ENCODE measurements around the gene PGA4. TPM values are rescaled to one million over a fixed set of nuclear protein-coding genes. Genes with fewer than 3 reads are reported as not detected.
"Not testable (repeated sequence)": the region's sequence is repeated elsewhere in the genome, so short reads cannot be mapped to it uniquely, and the experiment has no call there.

PGA4 gene
- total RNA-seq, 1 donor from 2014 or later: not detected

DNA sequence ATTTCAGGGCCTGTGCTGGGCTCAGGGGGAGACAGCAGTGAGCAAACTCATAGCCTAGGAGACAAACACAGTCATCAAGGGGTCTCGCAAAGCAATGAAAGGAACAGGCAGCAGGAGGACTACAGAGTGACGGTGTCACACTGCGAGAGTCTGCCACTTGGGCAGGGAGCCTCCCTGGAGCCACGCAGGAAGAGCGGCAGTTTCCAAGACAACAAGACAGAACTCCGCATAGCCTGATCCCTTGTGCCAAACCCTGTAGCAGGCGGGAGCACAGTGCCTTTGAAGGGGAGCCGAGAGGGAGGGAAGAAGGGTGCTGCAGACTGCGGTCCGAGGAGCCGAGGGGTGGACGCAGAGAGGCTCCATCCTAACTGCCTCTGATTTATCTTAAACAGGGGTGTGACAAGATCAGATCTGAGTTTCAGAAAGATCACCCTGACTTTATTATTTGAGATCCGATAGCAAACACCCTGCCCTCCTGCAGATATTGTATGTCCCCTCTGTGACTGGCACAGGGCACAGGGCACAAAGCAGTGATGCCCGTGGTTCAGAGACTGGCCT, 17.6 kb upstream of the PGA4 start:
- not testable (repeated sequence) for DNase-seq (ENCODE audit: low read depth in 2 of 2)

- DNase-seq (ENCODE audit: low read depth in 2 of 2): not testable (repeated sequence)
Observed at GRCh38 chr11:61207636-61208310, 14.4 kb upstream of the PGA4 start.

GRCh38 chr11:61210629-61211028, 11.5 kb upstream of the PGA4 start:
- DNase-seq (ENCODE audit: low read depth in 2 of 2): not testable (repeated sequence)

GRCh38 chr11:61211327-61211952, 10.7 kb upstream of the PGA4 start:
- DNase-seq (ENCODE audit: low read depth in 2 of 2): not testable (repeated sequence)

DNA sequence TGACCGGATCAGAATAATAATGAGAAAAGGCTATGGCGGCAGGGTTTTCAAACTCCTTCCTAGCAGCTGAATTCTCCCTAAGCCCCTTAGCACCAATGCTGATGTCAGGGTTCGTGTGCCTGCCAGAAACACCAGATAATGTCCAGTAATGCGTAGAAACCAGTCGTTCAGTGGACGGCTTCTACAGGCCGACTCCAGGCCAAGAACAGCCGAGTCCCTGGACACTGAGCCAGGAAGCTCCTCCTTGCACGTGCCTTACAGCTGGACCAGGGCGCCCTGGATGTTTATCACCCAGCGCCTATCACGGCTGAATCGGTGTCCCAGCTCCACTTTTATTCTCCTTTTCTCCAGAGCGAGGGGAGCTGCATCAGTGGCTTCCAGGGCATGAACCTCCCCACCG, 9.9 kb upstream of the PGA4 start:
- not testable (repeated sequence) for DNase-seq (ENCODE audit: low read depth in 2 of 2)

DNA sequence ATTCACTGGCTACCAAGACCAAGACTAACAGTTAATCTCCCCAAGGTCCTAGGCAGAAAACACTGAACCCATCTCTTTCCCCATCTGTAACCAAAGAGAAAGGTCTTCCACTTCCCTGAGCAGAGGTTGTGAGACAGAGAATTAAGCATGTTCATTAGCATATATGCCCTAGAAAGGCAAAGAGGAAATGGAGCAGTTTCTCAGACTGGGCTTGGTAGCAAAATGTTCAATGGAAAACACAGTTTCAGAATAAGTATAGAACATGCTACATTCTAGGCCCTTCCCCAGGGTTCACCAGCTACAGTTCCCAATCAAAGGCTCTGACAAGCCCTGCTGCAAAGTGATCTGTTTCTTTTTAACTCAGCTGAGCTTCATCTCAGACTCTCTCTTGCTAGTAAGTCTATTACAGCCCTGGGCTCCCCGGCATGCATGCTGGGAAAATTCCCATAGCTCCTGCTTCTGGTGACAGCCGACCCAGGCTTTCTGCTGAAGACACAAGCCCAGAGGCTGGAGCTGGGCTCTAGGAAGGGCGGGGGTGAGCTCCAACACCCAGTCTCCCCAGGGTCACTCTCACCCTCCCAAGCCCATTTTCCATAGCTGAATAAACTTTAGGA, 8.3 kb upstream of the PGA4 start:
- DNase-seq (ENCODE audit: low read depth in 2 of 2): not testable (repeated sequence)

DNA sequence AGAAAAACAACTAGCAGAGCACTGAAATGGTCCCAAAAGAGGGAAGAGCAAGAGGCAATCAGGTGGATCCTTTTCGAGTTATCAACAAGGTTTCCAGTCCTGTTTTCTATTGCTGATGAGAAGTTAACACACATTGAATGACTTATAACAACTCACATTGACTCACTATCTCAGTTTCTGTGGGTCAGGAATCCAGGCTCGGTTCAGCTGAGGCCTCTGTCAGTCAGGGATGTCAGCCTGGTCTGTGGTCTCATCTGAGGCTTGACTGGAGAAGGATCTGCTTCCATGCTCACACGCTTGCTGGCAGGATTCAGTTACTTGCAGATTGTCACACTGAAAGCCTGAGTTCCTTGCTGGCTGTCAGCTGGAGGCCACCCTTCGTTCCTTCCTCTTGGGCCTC, 3.8 kb upstream of the PGA4 start:
- not testable (repeated sequence) for DNase-seq (ENCODE audit: low read depth in 2 of 2)

DNA sequence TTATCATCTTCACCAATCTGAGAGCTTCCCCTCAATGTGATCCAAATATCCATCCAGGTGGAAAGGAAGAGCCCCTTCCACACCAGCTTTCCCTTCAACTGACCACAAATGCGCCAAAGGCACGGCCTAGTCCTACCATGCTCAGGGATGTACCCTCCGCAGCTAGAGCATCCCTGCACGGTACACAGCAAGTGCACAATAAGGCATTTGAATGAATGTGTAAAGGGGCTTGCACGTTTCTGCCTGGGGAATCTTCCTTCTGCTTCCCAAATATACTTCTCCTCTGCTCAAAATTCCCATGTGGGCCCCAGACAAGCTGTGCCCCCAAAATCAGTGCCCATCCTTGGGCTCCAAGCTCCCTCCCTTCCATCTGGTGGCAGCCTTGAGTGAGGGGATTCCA, 3.1 kb upstream of the PGA4 start:
- DNase-seq (ENCODE audit: low read depth in 2 of 2): not testable (repeated sequence)

GRCh38 chr11:61222692-61223091, 545 bp downstream of the PGA4 start:
- DNase-seq (ENCODE audit: low read depth in 2 of 2): not testable (repeated sequence)

GRCh38 chr11:61226457-61227137, 4.5 kb downstream of the PGA4 start:
- not testable (repeated sequence) for DNase-seq (ENCODE audit: low read depth in 2 of 2)

DNA sequence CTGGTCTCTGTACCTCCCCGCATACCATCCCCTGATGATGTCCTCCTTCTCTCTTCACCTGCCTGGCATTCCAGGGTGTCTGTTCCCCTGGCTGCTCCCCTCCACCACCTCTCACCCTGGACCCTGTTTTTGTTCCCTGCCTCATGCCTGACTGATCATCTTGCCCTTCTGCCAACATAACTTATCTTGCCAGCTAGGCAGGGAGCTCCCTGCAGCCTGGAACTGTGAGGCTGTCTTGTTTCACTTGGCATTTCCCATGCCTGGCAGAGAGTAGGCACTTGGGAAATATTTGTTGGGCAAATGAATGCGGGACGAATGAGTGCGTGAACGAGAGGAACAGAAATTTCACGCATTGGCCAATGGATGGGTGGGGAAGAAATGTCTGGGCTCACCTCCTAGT, 7.3 kb downstream of the PGA4 start:
- DNase-seq (ENCODE audit: low read depth in 2 of 2): not testable (repeated sequence)

- DNase-seq (ENCODE audit: low read depth in 2 of 2): not testable (repeated sequence)
Observed at GRCh38 chr11:61231033-61231432, 8.9 kb downstream of the PGA4 start.

DNA sequence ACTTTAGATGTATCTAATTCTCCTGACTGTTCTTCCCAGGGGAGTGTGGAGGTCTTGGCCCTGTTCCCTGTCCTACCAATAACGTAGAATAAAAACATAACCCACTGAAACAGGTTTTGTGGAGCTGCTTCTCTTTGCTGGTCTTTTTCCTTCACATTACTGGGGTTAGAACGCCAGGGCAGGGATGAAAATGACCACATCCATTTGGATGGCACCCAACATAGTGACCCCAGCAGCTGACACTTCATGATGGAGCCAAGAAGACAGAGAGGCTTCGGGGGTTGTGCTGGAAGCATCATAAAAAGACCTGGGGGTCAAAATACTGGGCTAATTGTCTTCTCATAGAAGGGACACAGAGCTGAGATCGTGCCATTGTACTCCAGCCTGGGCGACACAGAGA, 9.4 kb downstream of the PGA4 start:
- not testable (repeated sequence) for DNase-seq (ENCODE audit: low read depth in 2 of 2)

DNA sequence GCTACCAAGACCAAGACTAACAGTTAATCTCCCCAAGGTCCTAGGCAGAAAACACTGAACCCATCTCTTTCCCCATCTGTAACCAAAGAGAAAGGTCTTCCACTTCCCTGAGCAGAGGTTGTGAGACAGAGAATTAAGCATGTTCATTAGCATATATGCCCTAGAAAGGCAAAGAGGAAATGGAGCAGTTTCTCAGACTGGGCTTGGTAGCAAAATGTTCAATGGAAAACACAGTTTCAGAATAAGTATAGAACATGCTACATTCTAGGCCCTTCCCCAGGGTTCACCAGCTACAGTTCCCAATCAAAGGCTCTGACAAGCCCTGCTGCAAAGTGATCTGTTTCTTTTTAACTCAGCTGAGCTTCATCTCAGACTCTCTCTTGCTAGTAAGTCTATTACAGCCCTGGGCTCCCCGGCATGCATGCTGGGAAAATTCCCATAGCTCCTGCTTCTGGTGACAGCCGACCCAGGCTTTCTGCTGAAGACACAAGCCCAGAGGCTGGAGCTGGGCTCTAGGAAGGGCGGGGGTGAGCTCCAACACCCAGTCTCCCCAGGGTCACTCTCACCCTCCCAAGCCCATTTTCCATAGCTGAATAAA, 10.5 kb downstream of the PGA4 start:
- not testable (repeated sequence) for DNase-seq (ENCODE audit: low read depth in 2 of 2)

DNA sequence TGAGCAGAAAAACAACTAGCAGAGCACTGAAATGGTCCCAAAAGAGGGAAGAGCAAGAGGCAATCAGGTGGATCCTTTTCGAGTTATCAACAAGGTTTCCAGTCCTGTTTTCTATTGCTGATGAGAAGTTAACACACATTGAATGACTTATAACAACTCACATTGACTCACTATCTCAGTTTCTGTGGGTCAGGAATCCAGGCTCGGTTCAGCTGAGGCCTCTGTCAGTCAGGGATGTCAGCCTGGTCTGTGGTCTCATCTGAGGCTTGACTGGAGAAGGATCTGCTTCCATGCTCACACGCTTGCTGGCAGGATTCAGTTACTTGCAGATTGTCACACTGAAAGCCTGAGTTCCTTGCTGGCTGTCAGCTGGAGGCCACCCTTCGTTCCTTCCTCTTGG, 15.0 kb downstream of the PGA4 start:
- not testable (repeated sequence) for DNase-seq (ENCODE audit: low read depth in 2 of 2)

DNA sequence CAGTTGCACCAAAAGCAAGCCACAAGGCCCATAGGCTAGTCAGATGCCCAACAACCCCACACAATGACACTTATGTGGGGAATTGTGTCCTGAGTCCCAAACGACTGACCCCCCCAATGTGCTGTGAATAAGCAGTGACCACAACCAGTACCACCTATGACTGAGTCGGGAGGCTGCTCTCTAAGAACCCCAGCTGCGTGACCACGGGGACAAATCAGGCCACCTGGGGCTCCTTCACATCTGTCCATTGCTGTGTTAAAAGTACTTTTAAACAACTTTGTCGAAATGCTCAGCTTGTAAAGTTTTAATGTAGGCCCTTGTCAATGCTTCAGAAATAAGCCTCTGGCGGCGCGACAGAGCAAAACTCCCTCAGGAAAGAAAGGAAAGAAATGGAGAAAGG, 18.1 kb downstream of the PGA4 start:
- not testable (repeated sequence) for DNase-seq (ENCODE audit: low read depth in 2 of 2)

DNA sequence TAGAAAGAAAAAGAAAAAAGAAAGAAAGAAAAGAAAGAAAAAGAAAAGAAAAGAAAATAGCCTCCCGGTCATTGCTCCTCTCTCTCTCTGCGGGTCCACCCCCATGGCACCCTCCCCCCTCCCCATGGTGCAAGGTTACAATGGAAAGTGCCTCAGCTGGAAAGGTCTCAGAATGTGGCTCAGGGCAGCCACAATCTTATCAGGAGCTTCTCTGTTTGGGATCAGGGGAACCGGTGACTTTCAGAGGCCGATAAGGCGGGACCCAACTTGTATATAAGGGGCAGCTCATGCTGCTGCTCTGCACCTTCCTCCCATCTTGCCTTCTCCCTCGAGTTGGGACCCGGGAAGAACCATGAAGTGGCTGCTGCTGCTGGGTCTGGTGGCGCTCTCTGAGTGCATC, 18.7 kb downstream of the PGA4 start, which contains the start of gene PGA5:
PGA5 (plus strand) TSS at position 301 of the 400 bp plus-strand sequence; CDS start at position 353, 52 bp downstream.
- not testable (repeated sequence) for DNase-seq (ENCODE audit: low read depth in 2 of 2)

GRCh38 chr11:61241526-61241925, 19.4 kb downstream of the PGA4 start:
- not testable (repeated sequence) for DNase-seq (ENCODE audit: low read depth in 2 of 2)

GRCh38 chr11:61245284-61245964, 23.3 kb downstream of the PGA4 start:
- DNase-seq (ENCODE audit: low read depth in 2 of 2): not testable (repeated sequence)

DNA sequence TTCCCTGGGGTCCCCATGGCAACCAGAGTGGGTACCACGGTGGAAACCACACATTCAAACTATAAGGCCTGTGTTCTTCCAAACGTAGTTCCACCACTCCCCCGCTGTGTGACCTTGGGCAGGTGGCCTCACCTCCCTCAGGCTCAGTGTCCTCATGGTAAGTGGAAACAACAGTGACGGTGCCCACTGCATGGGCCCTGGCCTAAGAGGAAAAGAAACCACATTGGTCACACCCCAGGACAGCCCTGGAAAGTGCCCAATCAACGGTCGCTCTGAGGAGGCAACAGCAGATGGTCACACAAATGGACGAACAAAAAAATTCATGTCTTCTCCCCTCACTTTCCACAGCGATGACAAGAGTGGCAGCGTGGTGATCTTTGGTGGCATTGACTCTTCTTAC, 25.9 kb downstream of the PGA4 start:
- not testable (repeated sequence) for DNase-seq (ENCODE audit: low read depth in 2 of 2)

DNA sequence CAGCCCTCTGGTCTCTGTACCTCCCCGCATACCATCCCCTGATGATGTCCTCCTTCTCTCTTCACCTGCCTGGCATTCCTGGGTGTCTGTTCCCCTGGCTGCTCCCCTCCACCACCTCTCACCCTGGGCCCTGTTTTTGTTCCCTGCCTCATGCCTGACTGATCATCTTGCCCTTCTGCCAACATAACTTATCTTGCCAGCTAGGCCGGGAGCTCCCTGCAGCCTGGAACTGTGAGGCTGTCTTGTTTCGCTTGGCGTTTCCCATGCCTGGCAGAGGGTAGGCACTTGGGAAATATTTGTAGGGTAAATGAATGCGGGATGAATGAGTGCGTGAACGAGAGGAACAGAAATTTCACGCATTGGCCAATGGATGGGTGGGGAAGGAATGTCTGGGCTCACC, 27.1 kb downstream of the PGA4 start:
- not testable (repeated sequence) for DNase-seq (ENCODE audit: low read depth in 2 of 2)
